ENCODE results near the gene ACVR1C. TPM values are rescaled to one million over a fixed set of nuclear protein-coding genes. Genes with fewer than 3 reads are reported as not detected.
"Not testable (repeated sequence)": the region's sequence is repeated elsewhere in the genome, so short reads cannot be mapped to it uniquely, and the experiment has no call there.

The ACVR1C gene
- total RNA-seq, 4 donors from 2014 or later = under 0.01 to 0.71 (median 0.06) TPM; not detected in 1

- WGBS = 87% methylated on average over 4 of the region's 4 CpGs
- Histone ChIP-seq H3K4me3 (no peak overlapping the region), H3K27me3 (no peaks in the 10 kb centered on the region), H3K36me3 (no peaks in the 10 kb centered on the region), H3K4me1 (no peaks in the 10 kb centered on the region), H3K9me3 (no peaks in the 10 kb centered on the region), H3K27ac (replicated peaks in 1 of 4) (no peak overlapping the region)
- TF ChIP-seq POLR2AphosphoS5 (IDR thresholded peaks at IDR 0.05) = no peak
- no peak for TF ChIP-seq EP300 (IDR thresholded peaks at IDR 0.05)
- TF ChIP-seq CTCF (IDR thresholded peaks at IDR 0.05) = no peak
- TF ChIP-seq POLR2A (IDR thresholded peaks at IDR 0.05; ENCODE audit: low read depth) = no peak
- intact Hi-C loops (cut with DNase I) = no loop called here
- DNase-seq (ENCODE audit: extremely low spot score) = no peak
Observed at GRCh38 chr2:157523270-157524247, 105.1 kb downstream of the ACVR1C start.

GRCh38 chr2:157514966-157515365 lies 113.7 kb downstream of the ACVR1C start:
- H3K36me3 ChIP-seq; H3K4me3 ChIP-seq; H3K27me3 ChIP-seq; H3K27ac ChIP-seq (replicated peaks in 1 of 4); DNase-seq (ENCODE audit: extremely low spot score); H3K4me1 ChIP-seq; H3K9me3 ChIP-seq; intact Hi-C loops (cut with DNase I): not testable (repeated sequence)
- 98% methylated on average over 6 of the region's 15 CpGs for WGBS

- intact Hi-C loops (cut with DNase I) = no loop called here
Observed at GRCh38 chr2:157509744-157510143, 118.9 kb downstream of the ACVR1C start.

GRCh38 chr2:157508676-157509075 lies 120.0 kb downstream of the ACVR1C start:
- 68% methylated on average over 3 of the region's 3 CpGs for WGBS
- no peaks in the 10 kb centered on the region for H3K4me1 ChIP-seq
- intact Hi-C loops (cut with DNase I) = no loop called here
- H3K27ac ChIP-seq (replicated peaks in 1 of 4) = no peak overlapping the region
- H3K27me3 ChIP-seq = no peaks in the 10 kb centered on the region
- H3K9me3 ChIP-seq = peaks cover 0 to 21% (median 8%) of the 10 kb centered on the region in 4 donors
- no peak for DNase-seq (ENCODE audit: extremely low spot score)
- H3K4me3 ChIP-seq = no peak overlapping the region
- H3K36me3 ChIP-seq = no peaks in the 10 kb centered on the region
- TF ChIP-seq CTCF (IDR thresholded peaks at IDR 0.05) = no peak
- no peak for TF ChIP-seq POLR2A (IDR thresholded peaks at IDR 0.05; ENCODE audit: low read depth)
- no peak for TF ChIP-seq POLR2AphosphoS5 (IDR thresholded peaks at IDR 0.05)
- TF ChIP-seq EP300 (IDR thresholded peaks at IDR 0.05) = no peak

More at GRCh38 chr2:157509744-157510143, 118.9 kb downstream of the ACVR1C start:
- no peaks in the 10 kb centered on the region for H3K27me3 ChIP-seq
- H3K9me3 ChIP-seq = peaks cover 0 to 21% (median 8%) of the 10 kb centered on the region in 4 donors
- WGBS = 51% methylated on average over 2 of the region's 2 CpGs
- DNase-seq (ENCODE audit: extremely low spot score) = no peak
- no peak for TF ChIP-seq EP300 (IDR thresholded peaks at IDR 0.05)
- no peak for TF ChIP-seq CTCF (IDR thresholded peaks at IDR 0.05)
- TF ChIP-seq POLR2AphosphoS5 (IDR thresholded peaks at IDR 0.05) = no peak
- no peak for TF ChIP-seq POLR2A (IDR thresholded peaks at IDR 0.05; ENCODE audit: low read depth)
- H3K36me3 ChIP-seq = no peaks in the 10 kb centered on the region
- no peak overlapping the region for H3K4me3 ChIP-seq
- H3K4me1 ChIP-seq = no peaks in the 10 kb centered on the region
- no peak overlapping the region for H3K27ac ChIP-seq (replicated peaks in 1 of 4)

- no peaks in the 10 kb centered on the region for H3K27me3 ChIP-seq
- H3K36me3 ChIP-seq = no peaks in the 10 kb centered on the region
- no peak overlapping the region for H3K27ac ChIP-seq (replicated peaks in 1 of 4)
- H3K4me1 ChIP-seq = no peaks in the 10 kb centered on the region
- DNase-seq (ENCODE audit: extremely low spot score) = no peak
- TF ChIP-seq POLR2AphosphoS5 (IDR thresholded peaks at IDR 0.05) (no peak), CTCF (IDR thresholded peaks at IDR 0.05) (no peak), EP300 (IDR thresholded peaks at IDR 0.05) (no peak), POLR2A (IDR thresholded peaks at IDR 0.05; ENCODE audit: low read depth) (no peak)
- H3K4me3 ChIP-seq = no peak overlapping the region
- H3K9me3 ChIP-seq = peaks cover 0 to 21% (median 8%) of the 10 kb centered on the region in 4 donors
- intact Hi-C loops (cut with DNase I) = no loop called here
Observed at GRCh38 chr2:157506586-157506985, 122.1 kb downstream of the ACVR1C start.

All from esophagus muscularis mucosa (tissue), 4 donors.